ENCODE data around the gene GAS2L1. TPM values are rescaled to one million over a fixed set of nuclear protein-coding genes. Genes with fewer than 3 reads are reported as not detected.

GAS2L1 gene
- total RNA-seq, 1 experiment from 2014 or later = 8.0 TPM

GRCh38 chr22:29314537-29315285 lies 8.3 kb downstream of the GAS2L1 start:
- no peak overlapping the region for H3K23ac ChIP-seq (ENCODE audit: insufficient read length, low read depth, low read length)
- H2BK20ac ChIP-seq (ENCODE audit: low read depth, low read length, poor library complexity, severe bottlenecking) = no peak overlapping the region
- no peaks in the 10 kb centered on the region for H3K79me2 ChIP-seq (ENCODE audit: insufficient read depth, low read length)
- H3K9me3 Mint-ChIP-seq = peaks cover 5 to 17% of the 10 kb centered on the region in 2 experiments; a peak in 4 of 5 replicates
- peak overlapping the region; percentile 56 to 68 for H3K4me3 Mint-ChIP-seq
- H3K9me3 ChIP-seq (ENCODE audit: control insufficient read depth, low read depth, low read length) = no peaks in the 10 kb centered on the region
- no peak overlapping the region for H4K91ac ChIP-seq (ENCODE audit: insufficient read length, low read depth, low read length)
- H3T11ph ChIP-seq (ENCODE audit: low read length) = no peak overlapping the region
- H3K23me2 ChIP-seq (ENCODE audit: insufficient read length, low read depth, low read length, poor library complexity, severe bottlenecking) = peaks cover 4% of the 10 kb centered on the region
- DNase-seq = no peak
- no peak overlapping the region for H2AK5ac ChIP-seq (ENCODE audit: insufficient read length, low read length)
- no peak overlapping the region for H2BK15ac ChIP-seq (ENCODE audit: low read depth, low read length)
- H3K56ac ChIP-seq (ENCODE audit: insufficient read length, low read depth, low read length) = no peak overlapping the region
- H3K9ac ChIP-seq (ENCODE audit: extremely low read depth, insufficient read length, low read length) = no peak overlapping the region
- no peaks in the 10 kb centered on the region for H3K79me1 ChIP-seq (ENCODE audit: insufficient read depth, low read depth, low read length, poor library complexity, severe bottlenecking)
- TF ChIP-seq, protein P1, sequence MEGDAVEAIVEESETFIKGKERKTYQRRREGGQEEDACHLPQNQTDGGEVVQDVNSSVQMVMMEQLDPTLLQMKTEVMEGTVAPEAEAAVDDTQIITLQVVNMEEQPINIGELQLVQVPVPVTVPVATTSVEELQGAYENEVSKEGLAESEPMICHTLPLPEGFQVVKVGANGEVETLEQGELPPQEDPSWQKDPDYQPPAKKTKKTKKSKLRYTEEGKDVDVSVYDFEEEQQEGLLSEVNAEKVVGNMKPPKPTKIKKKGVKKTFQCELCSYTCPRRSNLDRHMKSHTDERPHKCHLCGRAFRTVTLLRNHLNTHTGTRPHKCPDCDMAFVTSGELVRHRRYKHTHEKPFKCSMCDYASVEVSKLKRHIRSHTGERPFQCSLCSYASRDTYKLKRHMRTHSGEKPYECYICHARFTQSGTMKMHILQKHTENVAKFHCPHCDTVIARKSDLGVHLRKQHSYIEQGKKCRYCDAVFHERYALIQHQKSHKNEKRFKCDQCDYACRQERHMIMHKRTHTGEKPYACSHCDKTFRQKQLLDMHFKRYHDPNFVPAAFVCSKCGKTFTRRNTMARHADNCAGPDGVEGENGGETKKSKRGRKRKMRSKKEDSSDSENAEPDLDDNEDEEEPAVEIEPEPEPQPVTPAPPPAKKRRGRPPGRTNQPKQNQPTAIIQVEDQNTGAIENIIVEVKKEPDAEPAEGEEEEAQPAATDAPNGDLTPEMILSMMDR (conservative IDR thresholded peaks at IDR 0.05) = no peak
- H4K5ac ChIP-seq (ENCODE audit: insufficient read length, low read depth, low read length) = no peak overlapping the region
- H3K27ac Mint-ChIP-seq = no peak overlapping the region
- peaks cover 0 to 5% (median 2%) of the 10 kb centered on the region in 3 experiments; a peak in 3 of 7 replicates for H3K36me3 Mint-ChIP-seq (ENCODE audit: insufficient read depth in 1 of 3, low read depth in 3 of 3)
- H4K20me1 ChIP-seq (ENCODE audit: control insufficient read depth, insufficient read depth, insufficient read length) = no peaks in the 10 kb centered on the region
- peak overlapping the region; percentile 34 for H3K4me2 ChIP-seq (ENCODE audit: insufficient read depth, insufficient read length, low read length)
- H2BK5ac ChIP-seq (ENCODE audit: insufficient read length, low read length) = no peak overlapping the region
- H2BK120ac ChIP-seq (ENCODE audit: low read depth, low read length, poor library complexity, severe bottlenecking) = no peak overlapping the region
- H3K27ac ChIP-seq (ENCODE audit: insufficient read length, low read depth, low read length) = no peak overlapping the region
- no peak overlapping the region for H2AFZ ChIP-seq (ENCODE audit: low read length)
- no peak overlapping the region for H4K8ac ChIP-seq (replicated peaks; ENCODE audit: insufficient read length, low read depth, low read length)
- H3K27me3 ChIP-seq (ENCODE audit: insufficient read depth, low read length) = peaks cover 33% of the 10 kb centered on the region
- no peak overlapping the region; the same call in 1 of the 2 replicates for H3K14ac ChIP-seq (ENCODE audit: insufficient read depth, low read length)
- no peak overlapping the region for H2BK12ac ChIP-seq (ENCODE audit: insufficient read length, low read depth, low read length)
- H3K4me1 ChIP-seq (ENCODE audit: insufficient read depth, low read length) = no peaks in the 10 kb centered on the region
- WGBS (ENCODE audit: extremely low coverage, insufficient read length, low lambda C conversion rate) = no CpG with 5 or more reads among the region's 69 CpGs
- peaks cover 57% of the 10 kb centered on the region for H3K27me3 Mint-ChIP-seq (ENCODE audit: low read depth)
- H3K4me1 Mint-ChIP-seq = peaks cover 12 to 22% of the 10 kb centered on the region in 2 experiments
- no peak overlapping the region for H3K18ac ChIP-seq (ENCODE audit: insufficient read length, low read depth, low read length)
- H3K4ac ChIP-seq (ENCODE audit: low read depth, low read length) = no peak overlapping the region
